Coronary artery (tissue), 2 donors: ENCODE measurements around the gene ZBTB24.

ENCODE experiments used
- DNase-seq: peaks from one replicate; pipeline ENCODE4 v3.0.0-alpha.2; 2017; ENCODE audit warnings: low spot score
- H3K27ac ChIP-seq, 2 donors: fragments of 200-600 bp; sonication (generic); one replicate each; pipeline ENCODE4 v1.5.1; 2016 to 2019
- H3K4me3 ChIP-seq: fragments of 200-600 bp; sonication (generic); 2 replicates; pipeline ENCODE4 v1.5.1; 2016; ENCODE audit warnings: mild to moderate bottlenecking, moderate library complexity
- CTCF ChIP-seq: fragments of 200-600 bp; sonication (generic); IDR thresholded peaks from one replicate; pipeline ENCODE4 v1.5.1; 2019; ENCODE audit warnings: antibody characterized with exemption

The ZBTB24 gene

DNA sequence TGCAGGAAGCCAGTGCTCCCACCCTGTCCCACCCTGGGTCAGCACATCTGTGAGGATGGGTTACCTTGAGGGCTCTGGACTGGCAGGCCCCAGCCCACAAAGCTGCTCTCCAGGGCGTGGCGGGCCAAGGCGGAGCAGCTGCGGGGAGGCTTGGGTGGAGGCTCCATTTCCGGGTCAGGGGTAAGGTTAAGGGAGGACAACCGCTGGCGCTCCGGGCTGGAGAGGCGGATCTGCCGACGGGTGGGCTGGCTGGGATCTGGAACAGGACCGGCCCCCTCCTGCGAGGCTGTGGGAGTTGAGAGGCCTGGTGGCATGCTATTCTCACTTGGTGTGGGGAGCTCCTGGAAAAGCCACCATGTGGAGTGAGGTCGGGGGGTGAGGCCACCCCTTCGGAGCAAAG lies 36.9 kb downstream of the ZBTB24 start:
- Histone ChIP-seq H3K27ac (no peak overlapping the region), H3K4me3 (no peak overlapping the region)
- no peak for DNase-seq
- no peak for TF ChIP-seq CTCF

DNA sequence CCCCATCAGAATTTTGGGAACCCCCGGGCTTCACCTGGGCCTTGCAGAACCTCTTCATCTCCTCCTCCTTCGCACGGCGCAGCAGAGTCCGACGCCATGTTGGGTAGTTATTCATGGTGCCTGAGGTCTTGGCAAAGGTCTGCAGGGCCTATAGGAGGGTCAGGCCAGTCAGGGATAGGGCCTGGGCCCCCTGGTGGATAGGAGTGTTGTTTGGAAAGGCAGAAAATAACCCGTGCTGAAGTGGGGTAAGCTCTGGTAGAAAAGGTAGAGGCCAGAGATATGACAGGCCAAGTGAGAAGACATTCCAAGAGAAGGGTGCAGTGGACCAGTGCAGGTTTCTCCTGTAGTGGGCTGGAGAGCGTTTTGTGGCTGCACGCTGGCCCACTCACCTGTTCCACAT lies 37.6 kb downstream of the ZBTB24 start:
- no peak for DNase-seq
- no peak overlapping the region for H3K27ac ChIP-seq
- H3K4me3 ChIP-seq = no peak overlapping the region
- TF ChIP-seq CTCF = no peak

- no peak overlapping the region for H3K4me3 ChIP-seq
- no peak for TF ChIP-seq CTCF
- no peak overlapping the region for H3K27ac ChIP-seq
- DNase-seq = no peak
These were observed 39.5 kb downstream of the ZBTB24 start for GRCh38 chr6:109443425-109443950.

- no peak overlapping the region for H3K4me3 ChIP-seq
- H3K27ac ChIP-seq = peak overlapping the region in 1 of 2 donors; percentile 93
- no peak for DNase-seq
- TF ChIP-seq CTCF = no peak
These were observed 40.6 kb downstream of the ZBTB24 start for GRCh38 chr6:109442393-109442924.

DNA sequence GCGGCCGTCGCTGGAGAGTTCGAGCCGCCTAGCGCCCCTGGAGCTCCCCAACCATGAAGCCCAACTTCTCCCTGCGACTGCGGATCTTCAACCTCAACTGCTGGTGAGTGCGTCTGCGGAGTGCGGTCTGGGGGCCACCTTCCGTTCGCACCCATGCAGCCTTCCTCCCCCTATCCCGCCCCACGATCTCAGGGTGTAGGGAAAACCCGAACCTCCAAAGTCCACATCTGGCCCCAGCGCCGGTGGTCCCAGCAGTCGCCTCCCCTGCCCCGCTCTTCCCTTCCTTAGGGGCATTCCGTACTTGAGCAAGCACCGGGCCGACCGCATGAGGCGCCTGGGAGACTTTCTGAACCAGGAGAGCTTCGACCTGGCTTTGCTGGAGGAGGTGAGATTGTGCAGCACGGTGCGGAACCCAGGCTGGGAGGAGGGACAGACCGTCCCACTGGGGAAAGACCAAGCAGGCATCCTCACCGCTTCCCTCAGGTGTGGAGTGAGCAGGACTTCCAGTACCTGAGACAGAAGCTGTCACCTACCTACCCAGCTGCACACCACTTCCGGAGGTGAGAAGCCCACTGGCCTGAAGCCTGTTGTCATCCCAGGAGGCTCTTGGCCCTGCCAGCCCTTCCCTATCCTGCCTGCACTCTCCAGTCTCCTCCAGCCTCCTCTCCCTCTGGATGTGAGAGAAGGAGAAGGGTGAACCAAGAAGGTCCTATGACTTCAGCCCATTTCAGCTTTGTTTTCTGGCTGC lies 41.8 kb downstream of the ZBTB24 start:
- Histone ChIP-seq H3K27ac (peak overlapping the region; percentile 75 to 93), H3K4me3 (peak overlapping the region; percentile 91)
- no peak for TF ChIP-seq CTCF
- DNase-seq = no peak

- TF ChIP-seq CTCF = no peak
- H3K4me3 ChIP-seq = peak within 1 kb of the TSS; percentile 91
- peak; percentile 95 for DNase-seq
- peak within 1 kb of the TSS; percentile 75 to 93 for H3K27ac ChIP-seq
These were observed 42.5 kb downstream of the ZBTB24 start, which contains the start of the genes PPIL6 and SMPD2 for GRCh38 chr6:109440331-109441068. TSS of gene PPIL6 (minus strand) at chr6:109440628. CDS start at chr6:109440590, 38 bp downstream. TSS of gene SMPD2 (plus strand) at chr6:109440724. CDS start at chr6:109441122, 398 bp downstream.
